MM.1S (cell line): ENCODE data around the gene RNASET2.

ENCODE experiments used
- DNase-seq: peaks from one replicate; pipeline ENCODE4 v3.0.0-alpha.2; 2015
- H2AFZ ChIP-seq: fragments of 300-600 bp; sonication (generic); 2 replicates; pipeline ENCODE4 v1.6.0; 2016; ENCODE audit warnings: antibody characterized with exemption, low read length
- H3F3A ChIP-seq: fragments of 300-600 bp; sonication (generic); 2 replicates; pipeline ENCODE4 v1.6.1; 2016; ENCODE audit warnings: mild to moderate bottlenecking, antibody characterized with exemption, low read length, moderate library complexity, mixed read lengths; ENCODE audit not compliant: insufficient read depth
- H3K27ac ChIP-seq: fragments of 300-600 bp; sonication (generic); 2 replicates; pipeline ENCODE4 v1.5.1; 2016; ENCODE audit warnings: mild to moderate bottlenecking, low read length
- H3K27me3 ChIP-seq: fragments of 300-600 bp; sonication (generic); replicated peaks from 2 replicates; pipeline ENCODE4 v1.6.0; 2016; ENCODE audit warnings: low read length; ENCODE audit not compliant: insufficient read depth
- H3K36me3 ChIP-seq: fragments of 300-600 bp; sonication (generic); replicated peaks from 2 replicates; pipeline ENCODE4 v1.6.1; 2016; ENCODE audit warnings: mild to moderate bottlenecking, low read length, mixed read lengths; ENCODE audit not compliant: insufficient read depth
- H3K4me1 ChIP-seq: fragments of 300-600 bp; sonication (generic); 2 replicates; pipeline ENCODE4 v1.6.1; 2016; ENCODE audit warnings: low read length, mixed read lengths
- H3K4me2 ChIP-seq: fragments of 300-600 bp; sonication (generic); 2 replicates; pipeline ENCODE4 v1.6.0; 2016; ENCODE audit warnings: low read depth, low read length
- H3K4me3 ChIP-seq: fragments of 300-600 bp; sonication (generic); 2 replicates; pipeline ENCODE4 v1.5.1; 2016; ENCODE audit warnings: low read length, mixed read lengths
- H3K79me2 ChIP-seq: fragments of 300-600 bp; sonication (generic); 2 replicates; pipeline ENCODE4 v1.6.1; 2016; ENCODE audit warnings: mixed run types, low read length, mixed read lengths
- H3K9ac ChIP-seq: fragments of 300-600 bp; sonication (generic); 2 replicates; pipeline ENCODE4 v1.6.1; 2016; ENCODE audit warnings: low read length, mixed read lengths
- H3K9me2 ChIP-seq: fragments of 300-600 bp; sonication (generic); replicated peaks from 2 replicates; pipeline ENCODE4 v1.6.1; 2016; ENCODE audit warnings: mild to moderate bottlenecking, low read length, mixed read lengths; ENCODE audit not compliant: insufficient read depth
- H3K9me3 ChIP-seq: fragments of 300-600 bp; sonication (generic); replicated peaks from 2 replicates; pipeline ENCODE4 v1.6.1; 2016; ENCODE audit warnings: mild to moderate bottlenecking, low read length, mixed read lengths; ENCODE audit not compliant: insufficient read depth
- H4K20me1 ChIP-seq: fragments of 300-600 bp; sonication (generic); 2 replicates; pipeline ENCODE4 v1.6.1; 2016; ENCODE audit warnings: mild to moderate bottlenecking, low read length, moderate library complexity, mixed read lengths; ENCODE audit not compliant: insufficient read depth
- EZH2 ChIP-seq: fragments of 300-600 bp; sonication (generic); optimal IDR thresholded peaks from 2 replicates; pipeline ENCODE3; 2017; ENCODE audit warnings: low read depth, mild to moderate bottlenecking, antibody characterized with exemption, low read length, mixed read lengths
- EZH2phosphoT487 ChIP-seq: fragments of 300-600 bp; sonication (generic); IDR thresholded peaks from 2 replicates; pipeline ENCODE4 v1.6.1; 2018; ENCODE audit warnings: antibody characterized with exemption, low read length
- TF ChIP-seq, protein P1 (sequence below): fragments of 300-600 bp; sonication (generic); IDR thresholded peaks from 2 replicates; pipeline ENCODE4 v1.5.1; 2016; ENCODE audit warnings: antibody characterized with exemption, low read length, mixed read lengths

The RNASET2 gene

GRCh38 chr6:166957805-166958076 is 1.4 kb upstream of the RNASET2 start:
- Histone ChIP-seq H3K27ac (no peak overlapping the region), H4K20me1 (no peaks in the 10 kb centered on the region), H3K9me2 (no peaks in the 10 kb centered on the region), H3K27me3 (no peaks in the 10 kb centered on the region), H3K36me3 (no peaks in the 10 kb centered on the region), H3K9me3 (no peaks in the 10 kb centered on the region), H2AFZ (no peak overlapping the region), H3K4me3 (no peak overlapping the region), H3K79me2 (no peaks in the 10 kb centered on the region), H3K4me1 (0 out of 2 replicates have a peak, but pooled peaks cover 3% of the 10 kb centered on the region), H3F3A (no peaks in the 10 kb centered on the region), H3K4me2 (peak overlapping the region; percentile 79; the same call in 1 of the 2 replicates), H3K9ac (no peak overlapping the region)
- no peak for DNase-seq
- TF ChIP-seq, protein P1, sequence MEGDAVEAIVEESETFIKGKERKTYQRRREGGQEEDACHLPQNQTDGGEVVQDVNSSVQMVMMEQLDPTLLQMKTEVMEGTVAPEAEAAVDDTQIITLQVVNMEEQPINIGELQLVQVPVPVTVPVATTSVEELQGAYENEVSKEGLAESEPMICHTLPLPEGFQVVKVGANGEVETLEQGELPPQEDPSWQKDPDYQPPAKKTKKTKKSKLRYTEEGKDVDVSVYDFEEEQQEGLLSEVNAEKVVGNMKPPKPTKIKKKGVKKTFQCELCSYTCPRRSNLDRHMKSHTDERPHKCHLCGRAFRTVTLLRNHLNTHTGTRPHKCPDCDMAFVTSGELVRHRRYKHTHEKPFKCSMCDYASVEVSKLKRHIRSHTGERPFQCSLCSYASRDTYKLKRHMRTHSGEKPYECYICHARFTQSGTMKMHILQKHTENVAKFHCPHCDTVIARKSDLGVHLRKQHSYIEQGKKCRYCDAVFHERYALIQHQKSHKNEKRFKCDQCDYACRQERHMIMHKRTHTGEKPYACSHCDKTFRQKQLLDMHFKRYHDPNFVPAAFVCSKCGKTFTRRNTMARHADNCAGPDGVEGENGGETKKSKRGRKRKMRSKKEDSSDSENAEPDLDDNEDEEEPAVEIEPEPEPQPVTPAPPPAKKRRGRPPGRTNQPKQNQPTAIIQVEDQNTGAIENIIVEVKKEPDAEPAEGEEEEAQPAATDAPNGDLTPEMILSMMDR = no peak
- TF ChIP-seq EZH2 (no peak), EZH2phosphoT487 (no peak)

DNA sequence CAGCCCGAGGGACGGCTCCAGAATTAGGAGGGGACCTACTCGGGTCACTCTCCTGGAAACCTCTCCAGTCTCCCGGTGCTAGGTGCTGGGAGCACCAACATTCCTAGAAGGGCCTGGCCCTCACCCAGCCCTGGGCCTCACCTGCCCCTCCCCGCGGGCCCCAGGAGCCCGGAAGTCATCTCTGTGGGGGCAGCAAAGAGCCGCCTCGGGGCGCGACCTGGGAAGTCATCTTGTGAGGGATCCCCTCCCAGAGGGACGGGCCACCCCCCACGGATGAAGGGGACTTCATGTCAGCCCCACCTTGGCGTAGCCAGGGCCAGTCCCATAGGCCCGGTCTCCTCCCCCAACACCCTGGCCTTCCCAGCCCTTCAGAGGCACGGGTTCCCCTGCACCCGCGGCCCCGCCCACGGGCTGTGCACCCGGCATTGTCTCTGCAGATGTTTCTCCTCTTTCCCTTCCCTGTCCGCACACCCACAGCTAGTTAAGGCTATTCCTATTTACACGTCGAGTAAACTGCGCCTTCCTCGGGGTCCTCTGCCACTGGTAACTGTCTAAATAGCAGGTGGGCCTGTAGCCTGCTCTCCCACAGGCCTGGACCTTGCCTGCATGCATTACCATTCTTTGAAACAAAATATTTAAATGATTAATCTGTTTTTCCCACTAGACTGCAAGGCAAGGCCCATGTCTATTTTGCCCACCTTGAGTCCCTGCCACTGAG is 896 bp upstream of the RNASET2 start:
- Histone ChIP-seq H3K27ac (peak overlapping the region; percentile 43; the same call in 1 of the 2 replicates), H3K27me3 (no peaks in the 10 kb centered on the region), H3K79me2 (no peaks in the 10 kb centered on the region), H3K4me2 (peak overlapping the region; percentile 79), H3K9me2 (no peaks in the 10 kb centered on the region), H3K9ac (peak overlapping the region; percentile 57), H3K4me1 (peaks cover 7% of the 10 kb centered on the region; the same call in 1 of the 2 replicates), H3K36me3 (no peaks in the 10 kb centered on the region), H3F3A (no peaks in the 10 kb centered on the region; the same call in 1 of the 2 replicates), H4K20me1 (no peaks in the 10 kb centered on the region), H3K4me3 (peak overlapping the region; percentile 71), H3K9me3 (no peaks in the 10 kb centered on the region), H2AFZ (peak overlapping the region; percentile 82)
- TF ChIP-seq, protein P1 = no peak
- TF ChIP-seq EZH2 (no peak), EZH2phosphoT487 (no peak)
- DNase-seq = no peak

DNA sequence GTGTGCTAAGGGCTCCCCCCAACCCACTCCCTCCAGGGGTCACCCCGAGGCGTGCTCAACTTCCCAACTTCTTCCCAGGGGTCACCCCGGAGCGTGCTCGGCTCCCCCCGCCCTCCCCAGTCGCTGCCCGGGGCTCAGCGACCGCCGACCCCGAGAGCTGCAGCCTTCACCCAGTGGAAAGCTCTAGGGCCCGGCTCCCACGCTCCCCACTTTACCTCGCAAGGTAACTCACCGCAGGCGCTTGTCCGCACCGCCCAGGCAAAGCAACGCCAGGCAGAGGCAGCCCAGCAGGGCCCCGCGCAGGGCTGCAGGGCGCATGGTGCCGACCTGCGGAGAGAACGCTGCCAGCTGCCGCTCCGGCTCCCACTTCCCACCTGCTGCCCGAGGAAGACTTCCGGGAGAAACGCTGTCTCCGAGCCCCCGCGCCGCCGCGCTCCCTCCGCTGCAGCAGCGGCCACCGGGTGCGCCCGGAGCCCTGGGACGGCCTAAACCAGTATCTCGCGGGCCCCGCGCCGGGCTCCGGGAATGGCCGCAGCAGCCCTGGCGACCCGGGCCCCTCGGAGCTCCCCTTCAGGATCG is 396 bp downstream of the RNASET2 start:
- Histone ChIP-seq H3F3A (peaks cover 7% of the 10 kb centered on the region), H3K9me2 (no peaks in the 10 kb centered on the region), H3K79me2 (no peaks in the 10 kb centered on the region), H3K27me3 (no peaks in the 10 kb centered on the region), H4K20me1 (no peaks in the 10 kb centered on the region), H3K4me3 (peak overlapping the region; percentile 71), H3K9me3 (no peaks in the 10 kb centered on the region), H3K4me2 (peak overlapping the region; percentile 64), H3K36me3 (no peaks in the 10 kb centered on the region), H3K4me1 (peaks cover 13% of the 10 kb centered on the region), H2AFZ (peak overlapping the region; percentile 51), H3K9ac (peak overlapping the region; percentile 42; the same call in 1 of the 2 replicates), H3K27ac (no peak overlapping the region)
- no peak for TF ChIP-seq EZH2
- TF ChIP-seq EZH2phosphoT487 = no peak
- TF ChIP-seq, protein P1 = no peak
- DNase-seq = no peak
